Osteocyte (in vitro differentiated cells): ENCODE data around the gene TBX2. TPM values are rescaled to one million over a fixed set of nuclear protein-coding genes. Genes with fewer than 3 reads are reported as not detected.

Source experiments
- DNase-seq: peaks from one replicate; pipeline ENCODE4 v3.0.0; 2021; ENCODE audit warnings: mixed read lengths; ENCODE audit not compliant: unreplicated experiment; ENCODE audit errors: extremely low spot score
- H3K27ac Mint-ChIP-seq: one replicate; pipeline ENCODE4 v1.8.0; 2021; ENCODE audit warnings: mild to moderate bottlenecking, mixed read lengths; ENCODE audit not compliant: unreplicated experiment
- H3K27me3 Mint-ChIP-seq: one replicate; pipeline ENCODE4 v1.8.0; 2021; ENCODE audit warnings: mixed read lengths; ENCODE audit not compliant: unreplicated experiment
- H3K36me3 Mint-ChIP-seq: one replicate; pipeline ENCODE4 v1.8.0; 2021; ENCODE audit warnings: mixed read lengths; ENCODE audit not compliant: unreplicated experiment
- H3K4me1 Mint-ChIP-seq: one replicate; pipeline ENCODE4 v1.8.0; 2021; ENCODE audit warnings: mixed read lengths; ENCODE audit not compliant: unreplicated experiment
- H3K4me3 Mint-ChIP-seq: one replicate; pipeline ENCODE4 v1.8.0; 2021; ENCODE audit warnings: mild to moderate bottlenecking, moderate library complexity, mixed read lengths; ENCODE audit not compliant: unreplicated experiment
- H3K9me3 Mint-ChIP-seq: one replicate; pipeline ENCODE4 v1.8.0; 2021; ENCODE audit warnings: mixed read lengths; ENCODE audit not compliant: unreplicated experiment
- total RNA-seq: library from RNA; stranded (reverse); gene quantifications from 2 replicates; pipeline ENCODE4 v1.2.1, GENCODE V29; 2021
- TF ChIP-seq, protein P1 (sequence below): fragments of 200-600 bp; sonication (generic); IDR thresholded peaks from 2 replicates; pipeline ENCODE4 v1.5.0; 2021; ENCODE audit warnings: antibody characterized with exemption, mild to moderate bottlenecking, moderate library complexity

The TBX2 gene
- total RNA-seq, 1 donor from 2014 or later = 25.9 TPM

DNA sequence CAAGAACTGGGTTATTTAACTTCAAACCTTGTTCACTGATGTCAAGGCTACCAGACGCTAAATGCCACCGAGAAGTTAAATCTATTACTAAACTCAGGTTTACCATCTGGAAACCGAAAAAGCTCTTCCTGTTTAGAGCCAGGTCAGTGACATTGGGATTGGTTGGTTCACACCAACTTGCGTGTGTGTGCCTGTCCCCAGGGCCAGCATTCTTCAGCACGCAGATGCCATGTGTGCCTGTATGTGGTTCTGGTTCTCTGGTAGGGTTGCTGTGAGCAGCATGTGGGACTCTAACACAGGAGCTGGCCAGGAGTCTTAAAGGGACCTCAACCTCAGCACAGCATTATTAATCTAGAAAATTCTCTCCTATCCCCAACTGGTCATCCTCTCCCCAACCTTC, 18.1 kb upstream of the TBX2 start:
- Mint-ChIP-seq H3K4me1 (peaks cover 1% of the 10 kb centered on the region), H3K9me3 (no peaks in the 10 kb centered on the region), H3K36me3 (peaks cover 7% of the 10 kb centered on the region), H3K4me3 (no peak overlapping the region), H3K27ac (no peak overlapping the region), H3K27me3 (no peaks in the 10 kb centered on the region)
- no peak for DNase-seq
- TF ChIP-seq, protein P1, sequence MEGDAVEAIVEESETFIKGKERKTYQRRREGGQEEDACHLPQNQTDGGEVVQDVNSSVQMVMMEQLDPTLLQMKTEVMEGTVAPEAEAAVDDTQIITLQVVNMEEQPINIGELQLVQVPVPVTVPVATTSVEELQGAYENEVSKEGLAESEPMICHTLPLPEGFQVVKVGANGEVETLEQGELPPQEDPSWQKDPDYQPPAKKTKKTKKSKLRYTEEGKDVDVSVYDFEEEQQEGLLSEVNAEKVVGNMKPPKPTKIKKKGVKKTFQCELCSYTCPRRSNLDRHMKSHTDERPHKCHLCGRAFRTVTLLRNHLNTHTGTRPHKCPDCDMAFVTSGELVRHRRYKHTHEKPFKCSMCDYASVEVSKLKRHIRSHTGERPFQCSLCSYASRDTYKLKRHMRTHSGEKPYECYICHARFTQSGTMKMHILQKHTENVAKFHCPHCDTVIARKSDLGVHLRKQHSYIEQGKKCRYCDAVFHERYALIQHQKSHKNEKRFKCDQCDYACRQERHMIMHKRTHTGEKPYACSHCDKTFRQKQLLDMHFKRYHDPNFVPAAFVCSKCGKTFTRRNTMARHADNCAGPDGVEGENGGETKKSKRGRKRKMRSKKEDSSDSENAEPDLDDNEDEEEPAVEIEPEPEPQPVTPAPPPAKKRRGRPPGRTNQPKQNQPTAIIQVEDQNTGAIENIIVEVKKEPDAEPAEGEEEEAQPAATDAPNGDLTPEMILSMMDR = no peak

DNA sequence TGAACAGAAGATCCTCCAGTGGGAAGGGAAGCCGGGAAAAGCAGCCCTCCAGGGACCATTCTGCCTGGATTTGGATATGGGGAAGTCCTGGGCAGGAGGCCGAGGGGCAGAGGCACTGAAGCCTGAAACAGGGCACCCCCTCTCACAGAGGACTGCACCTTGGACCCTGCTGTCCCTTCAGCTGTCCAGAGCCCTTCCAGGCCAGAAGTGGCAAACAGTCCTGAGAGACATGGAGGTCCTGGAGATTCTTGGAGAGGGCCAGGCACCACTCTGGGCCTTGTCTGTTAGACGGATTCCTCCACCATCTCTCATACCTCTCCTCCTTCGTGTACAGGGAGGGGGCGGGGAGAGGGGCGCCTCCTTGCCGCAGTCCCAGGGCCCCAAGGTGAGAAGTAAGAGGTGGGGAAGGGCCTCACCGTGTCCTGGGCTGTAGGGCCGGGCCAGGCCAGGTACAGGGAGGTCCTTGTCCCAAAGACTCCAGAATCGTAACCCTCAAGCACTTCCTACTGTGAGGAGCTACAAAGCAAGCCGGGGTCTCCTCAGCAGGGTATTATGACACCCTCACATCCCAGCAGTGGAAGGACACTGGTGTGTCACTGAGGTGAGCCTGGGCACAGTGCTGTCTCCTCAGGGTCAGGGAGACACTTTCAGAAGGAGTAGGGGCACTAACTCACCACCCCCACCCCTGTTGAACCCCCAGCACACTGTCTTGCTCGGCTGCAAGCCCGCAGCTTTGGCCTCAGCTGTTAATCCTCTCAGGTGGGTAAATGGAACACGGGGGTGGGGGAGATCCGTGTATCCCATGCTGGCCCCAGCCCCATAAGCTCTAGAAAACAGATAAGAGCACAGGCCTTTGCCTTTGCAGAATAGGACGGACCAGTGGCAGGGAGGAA, 16.6 kb upstream of the TBX2 start:
- Mint-ChIP-seq H3K27me3 (no peaks in the 10 kb centered on the region), H3K4me3 (no peak overlapping the region), H3K9me3 (no peaks in the 10 kb centered on the region), H3K36me3 (peaks cover 7% of the 10 kb centered on the region), H3K27ac (no peak overlapping the region), H3K4me1 (peaks cover 1% of the 10 kb centered on the region)
- TF ChIP-seq, protein P1 = no peak
- DNase-seq = no peak

DNA sequence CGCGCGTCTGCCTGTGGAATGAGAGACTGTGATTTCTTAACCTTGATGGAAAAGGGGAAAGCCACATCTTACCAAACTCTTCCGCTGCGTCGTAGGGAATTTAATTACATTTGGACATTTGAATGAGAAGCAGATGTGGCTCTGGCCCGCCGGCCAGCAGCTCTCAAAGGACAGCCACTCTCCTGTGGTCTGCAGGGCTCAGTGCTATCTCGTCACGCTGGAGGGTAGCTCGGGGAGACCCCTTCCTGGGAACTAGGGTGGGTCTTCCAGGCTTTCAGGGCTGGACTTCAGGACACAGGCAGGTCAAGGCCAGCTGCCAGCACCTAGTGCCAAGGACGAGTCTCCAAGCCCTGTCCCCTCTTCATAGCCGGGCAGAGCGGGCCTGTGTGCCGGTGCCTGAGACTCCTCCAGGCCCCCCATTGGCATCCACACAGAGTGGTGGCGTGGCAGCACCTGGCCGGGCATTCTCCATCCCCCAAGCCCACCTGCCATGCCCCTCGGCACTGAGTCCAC, 15.9 kb upstream of the TBX2 start:
- H3K4me3 Mint-ChIP-seq = no peak overlapping the region

DNA sequence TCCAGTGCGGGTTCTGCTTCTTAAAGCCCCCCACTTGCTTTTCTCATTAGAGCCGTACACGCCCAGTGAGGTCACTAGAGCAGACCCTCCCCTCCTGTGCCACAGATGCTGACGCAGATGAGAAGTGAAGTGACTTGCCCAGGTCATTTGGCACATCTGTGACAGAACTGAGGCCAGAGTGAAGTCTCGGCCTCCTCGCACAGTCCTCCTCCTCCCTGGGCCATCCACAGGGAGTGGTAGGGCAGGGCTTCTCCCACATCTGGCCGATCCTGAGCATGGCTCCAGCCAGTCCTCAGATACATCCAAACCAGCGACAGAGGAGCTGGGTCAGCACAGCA, 15.3 kb upstream of the TBX2 start:
- no peak for DNase-seq
- Mint-ChIP-seq H3K27me3 (no peaks in the 10 kb centered on the region), H3K9me3 (no peaks in the 10 kb centered on the region), H3K4me1 (peaks cover 4% of the 10 kb centered on the region), H3K27ac (no peak overlapping the region), H3K36me3 (peaks cover 6% of the 10 kb centered on the region), H3K4me3 (no peak overlapping the region)
- TF ChIP-seq, protein P1 = no peak

More for the DNA sequence above, 15.9 kb upstream of the TBX2 start:
- H3K27ac Mint-ChIP-seq = no peak overlapping the region
- no peaks in the 10 kb centered on the region for H3K9me3 Mint-ChIP-seq
- no peak for DNase-seq
- H3K36me3 Mint-ChIP-seq = peaks cover 7% of the 10 kb centered on the region
- TF ChIP-seq, protein P1 = no peak
- H3K4me1 Mint-ChIP-seq = peaks cover 1% of the 10 kb centered on the region
- H3K27me3 Mint-ChIP-seq = no peaks in the 10 kb centered on the region
